GM18502 (cell line): ENCODE data around the gene CDC42EP5.

ENCODE experiments used
- ATAC-seq: cut with Tn5 transposase; IDR thresholded peaks from one replicate; pipeline ENCODE4 v1.9.1; 2021; ENCODE audit warnings: mild to moderate bottlenecking; ENCODE audit not compliant: unreplicated experiment, poor library complexity

Gene CDC42EP5

DNA sequence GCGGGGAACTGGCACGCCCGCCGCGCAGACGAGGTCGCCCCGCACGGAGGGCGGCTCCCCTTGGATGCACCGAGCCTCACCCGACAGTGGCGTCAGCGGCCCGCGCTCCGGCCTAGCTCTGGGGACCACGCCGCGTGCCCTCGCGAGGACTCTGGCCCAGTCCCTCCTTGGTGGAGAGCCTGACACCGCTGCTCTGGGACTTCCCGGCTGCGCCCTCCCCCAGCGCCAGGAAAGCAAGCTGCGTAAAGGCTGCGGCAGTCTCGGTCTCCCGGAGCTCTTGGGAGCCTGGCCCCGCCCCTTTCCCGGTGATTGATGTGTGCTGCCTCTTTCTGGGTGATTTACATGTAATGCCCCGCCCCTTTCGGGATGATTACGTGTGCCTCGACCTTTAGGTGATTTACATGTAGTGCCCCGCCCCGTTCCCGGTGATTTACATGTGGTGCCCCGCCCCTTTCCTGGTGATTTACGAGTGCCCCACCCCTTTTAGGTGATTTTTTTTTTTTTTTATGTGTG lies 9.5 kb downstream of the CDC42EP5 start, which contains the start of gene LENG9:
LENG9 (minus strand) TSS at position 248 of the 513 bp plus-strand sequence. CDS start 252 bp downstream, outside the sequence.
- peak; percentile 60 for ATAC-seq

DNA sequence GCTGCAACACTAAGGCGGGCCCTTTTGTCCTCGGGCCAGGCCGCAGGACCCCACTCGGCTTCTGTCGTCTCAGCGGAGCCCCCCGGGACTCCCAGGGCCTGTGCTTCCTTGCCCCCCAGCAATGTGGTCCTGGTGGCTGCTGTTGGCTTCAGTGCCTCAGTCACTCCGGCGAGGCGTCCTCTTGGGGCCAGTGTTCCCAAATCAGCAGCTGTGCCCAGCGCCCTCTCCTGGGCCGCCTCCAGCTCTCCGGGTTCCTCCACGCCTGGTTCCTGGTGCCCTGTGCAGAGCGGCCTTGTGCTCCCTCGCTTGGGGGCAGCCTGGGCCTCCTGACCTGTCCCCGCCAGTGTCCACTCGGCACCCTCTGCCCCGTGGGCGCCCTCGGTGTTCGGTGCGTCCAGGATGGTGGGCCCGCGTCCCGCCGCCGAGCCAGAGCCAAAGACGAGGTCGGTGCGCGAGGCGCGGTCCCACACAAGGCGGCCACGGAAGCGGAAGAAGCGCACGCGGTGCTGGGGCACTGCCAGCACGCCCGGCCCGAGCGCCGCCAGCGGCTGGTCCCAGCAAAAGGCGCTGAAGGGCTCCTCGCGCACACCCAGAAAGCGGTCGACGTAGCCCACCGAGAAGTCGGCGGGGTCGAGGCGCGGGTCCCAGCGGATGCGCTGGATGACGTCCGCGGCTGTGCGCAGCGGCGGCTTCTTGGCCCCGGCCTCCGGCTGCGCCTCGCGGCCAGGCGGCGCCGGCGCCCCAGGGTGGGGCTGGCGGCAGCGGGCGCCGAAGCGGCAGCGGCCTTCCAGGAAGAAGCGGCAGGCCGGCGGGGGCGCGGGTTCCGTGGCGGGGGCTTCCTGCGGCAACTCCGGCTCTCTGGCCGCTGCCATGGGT lies 10.2 kb downstream of the CDC42EP5 start:
- peak; percentile 13 for ATAC-seq

DNA sequence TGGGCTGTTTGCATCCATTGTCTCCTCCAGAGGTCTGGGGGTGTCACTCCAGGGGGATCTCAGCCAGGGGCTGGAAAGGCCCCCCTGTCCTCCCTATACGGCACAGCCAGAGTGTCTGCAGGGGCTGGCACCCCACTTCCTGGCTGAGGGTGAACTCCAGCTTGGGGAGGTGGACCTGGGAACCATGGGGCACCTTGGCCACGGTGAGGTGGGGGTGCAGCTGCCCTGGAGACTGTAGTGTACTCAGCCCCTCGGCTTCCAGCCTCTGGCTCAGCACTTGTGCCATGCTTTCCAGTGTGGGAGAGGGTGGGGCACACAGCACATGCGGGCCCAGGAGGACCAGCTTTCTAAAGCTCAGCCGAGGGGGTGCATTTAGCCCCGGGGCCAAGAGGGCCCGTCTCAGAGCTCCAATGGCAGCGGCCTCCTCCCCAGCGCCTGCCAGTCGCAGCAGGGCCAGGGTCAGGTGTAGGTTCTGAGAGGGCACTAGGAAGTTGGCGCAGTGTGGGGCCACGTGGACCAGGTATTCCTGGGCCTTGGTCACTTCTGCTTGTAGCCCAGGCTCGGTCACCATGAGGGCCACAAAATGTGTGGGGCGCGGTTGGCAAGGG lies 10.9 kb downstream of the CDC42EP5 start:
- ATAC-seq: no peak

DNA sequence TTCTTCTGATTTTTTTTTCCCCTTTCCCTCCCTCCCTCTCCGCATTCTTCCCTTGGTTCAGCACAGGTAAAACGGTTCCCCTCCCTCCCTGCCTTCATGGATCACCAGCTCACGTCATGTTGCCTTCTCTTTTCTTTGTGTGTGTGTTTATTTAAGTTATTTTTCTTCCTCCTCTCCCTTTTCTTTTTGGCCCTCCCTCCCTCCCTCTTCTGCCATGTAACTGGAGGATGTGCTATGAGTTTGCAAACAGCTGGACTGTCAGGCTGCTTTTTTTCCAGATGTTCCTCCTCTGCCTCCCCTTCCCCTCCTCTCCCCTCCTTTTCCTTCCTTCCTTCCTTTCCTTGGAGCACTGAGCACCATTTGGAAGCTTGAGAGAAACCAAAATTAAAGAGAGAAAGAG lies 11.5 kb downstream of the CDC42EP5 start:
- no peak for ATAC-seq

DNA sequence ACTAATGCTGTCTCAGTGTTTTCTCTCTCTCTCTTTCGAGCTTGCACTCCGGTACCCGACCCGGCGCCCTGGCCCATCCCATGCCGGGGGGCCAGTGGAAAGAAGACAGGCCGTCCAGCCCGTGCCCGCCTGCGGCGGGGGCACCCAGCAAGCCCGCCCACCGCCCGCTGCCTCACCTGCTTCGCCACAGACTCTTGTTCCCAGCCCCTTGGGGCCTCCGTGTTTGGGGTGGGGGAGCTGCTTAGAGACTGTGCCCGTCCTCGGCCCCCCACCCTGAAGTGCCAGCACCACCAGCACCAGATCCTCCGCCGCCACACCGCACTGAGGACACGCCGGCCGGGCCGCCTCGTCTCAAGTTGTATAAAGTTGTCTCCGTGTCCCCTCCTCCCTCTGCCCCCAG lies 11.9 kb downstream of the CDC42EP5 start:
- no peak for ATAC-seq

DNA sequence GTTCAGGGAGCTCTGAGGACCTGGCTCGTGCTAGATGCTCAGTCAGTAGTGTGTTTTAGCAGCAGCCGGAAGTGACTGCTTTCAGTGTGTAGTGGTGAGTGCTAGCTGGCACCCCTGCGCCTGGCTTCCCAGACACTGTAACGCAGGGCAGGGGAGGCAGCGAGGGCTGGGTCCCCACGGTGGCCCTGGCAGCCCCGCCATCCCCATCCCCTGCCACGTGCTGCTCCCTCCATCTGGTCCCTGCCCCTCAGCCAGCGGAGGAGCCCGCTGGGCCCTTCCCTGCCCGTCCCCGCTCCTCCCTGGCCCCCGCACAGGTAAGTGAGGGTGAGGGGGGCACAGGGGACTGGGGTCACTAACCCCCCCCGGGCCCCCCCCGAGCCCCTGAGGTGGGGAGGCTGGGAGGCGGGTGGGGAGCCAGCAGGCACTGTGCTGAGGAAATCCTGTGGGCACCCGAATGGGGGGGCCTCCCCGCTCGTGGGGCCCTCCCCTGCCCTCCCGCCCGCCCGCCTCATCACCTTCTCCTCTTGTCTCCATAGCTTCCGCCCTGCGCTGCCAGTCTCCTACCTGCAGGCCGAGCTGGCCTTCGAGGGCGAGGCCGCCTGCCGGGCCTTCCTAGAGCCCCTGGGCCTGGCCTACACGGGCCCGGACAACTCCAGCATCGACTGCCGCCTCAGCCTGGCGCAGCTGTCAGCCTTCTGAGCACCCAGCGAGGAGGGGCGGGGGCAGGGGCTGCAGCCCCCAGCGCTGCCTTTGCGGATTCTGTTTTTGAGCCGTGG lies 12.7 kb downstream of the CDC42EP5 start:
- no peak for ATAC-seq

DNA sequence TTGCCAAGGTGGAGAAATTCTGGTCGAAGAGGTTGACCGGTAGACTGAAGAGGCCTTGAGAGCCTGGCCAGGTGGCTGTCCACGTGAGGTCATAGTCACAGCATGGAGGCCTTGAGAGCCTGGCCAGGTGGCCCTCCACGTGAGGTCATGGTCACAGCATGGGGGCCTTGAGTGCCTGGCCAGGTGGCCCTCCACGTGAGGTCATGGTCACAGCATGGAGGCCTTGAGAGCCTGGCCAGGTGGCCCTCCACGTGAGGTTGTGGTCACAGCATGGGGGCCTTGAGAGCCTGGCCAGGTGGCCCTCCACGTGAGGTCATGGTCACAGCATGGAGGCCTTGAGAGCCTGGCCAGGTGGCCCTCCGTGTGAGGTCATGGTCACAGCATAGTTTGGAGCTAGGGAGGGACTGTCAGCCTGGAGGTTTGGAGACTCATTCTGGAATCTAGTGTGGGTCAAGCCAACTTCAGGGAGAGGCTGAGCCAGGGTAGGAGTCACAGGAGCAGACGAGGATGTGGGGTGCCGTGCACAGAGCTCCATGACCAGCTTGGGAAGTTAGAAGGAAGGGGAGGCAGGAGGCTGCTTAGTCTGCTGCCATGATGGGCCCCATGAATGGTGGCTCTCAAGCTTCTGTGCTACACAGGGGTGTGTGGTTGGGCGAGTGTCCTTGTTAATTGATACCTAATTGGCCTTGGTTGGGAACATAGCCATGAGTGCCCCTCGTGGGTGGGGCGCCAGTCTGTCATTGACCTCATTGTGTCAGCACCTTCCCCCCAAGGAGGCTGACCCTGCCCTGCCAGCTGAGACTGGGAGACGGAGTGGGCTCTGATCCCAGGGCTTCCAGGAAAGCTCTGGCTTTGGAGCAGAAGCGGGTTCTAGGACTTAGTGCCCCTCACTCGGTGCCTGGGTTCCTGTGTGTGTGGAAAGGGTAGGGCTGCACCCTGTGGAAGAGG lies 13.5 kb downstream of the CDC42EP5 start:
- ATAC-seq: no peak

DNA sequence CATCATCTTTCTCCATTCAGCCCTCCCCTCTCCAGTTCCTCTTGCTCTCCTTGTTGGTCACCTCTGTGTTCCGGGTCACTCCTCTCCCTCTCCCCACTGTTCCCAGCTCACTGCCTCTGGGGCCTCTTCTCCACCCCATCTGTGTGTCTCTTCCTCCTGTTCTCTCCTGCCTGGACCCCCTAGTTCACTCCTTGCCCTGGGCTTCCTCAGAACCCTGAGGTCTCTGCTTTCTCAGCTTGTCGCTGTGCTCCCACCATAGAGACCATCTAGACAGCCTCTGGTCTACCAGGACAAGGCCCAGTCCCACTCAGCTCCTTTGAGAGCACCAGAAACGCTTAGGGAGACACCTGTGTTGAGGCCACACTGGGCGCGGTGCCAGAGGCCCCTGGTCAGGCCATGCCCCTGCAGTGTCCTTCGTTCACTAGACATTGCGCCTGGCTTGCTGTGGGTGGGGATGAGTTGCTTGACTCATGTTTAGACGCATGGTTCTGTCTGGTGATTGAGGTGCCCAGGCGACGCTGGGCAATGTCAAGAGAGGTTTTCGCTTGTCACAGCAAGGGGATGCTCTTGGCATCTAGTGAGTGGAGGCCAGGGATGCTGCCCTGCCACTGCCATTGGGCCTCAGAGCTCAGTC lies 14.3 kb downstream of the CDC42EP5 start:
- ATAC-seq: no peak

- no peak for ATAC-seq
Measured at GRCh38 chr19:54457773-54458647, 15.1 kb downstream of the CDC42EP5 start.

GRCh38 chr19:54456423-54457373 lies 16.4 kb downstream of the CDC42EP5 start:
- ATAC-seq: no peak

DNA sequence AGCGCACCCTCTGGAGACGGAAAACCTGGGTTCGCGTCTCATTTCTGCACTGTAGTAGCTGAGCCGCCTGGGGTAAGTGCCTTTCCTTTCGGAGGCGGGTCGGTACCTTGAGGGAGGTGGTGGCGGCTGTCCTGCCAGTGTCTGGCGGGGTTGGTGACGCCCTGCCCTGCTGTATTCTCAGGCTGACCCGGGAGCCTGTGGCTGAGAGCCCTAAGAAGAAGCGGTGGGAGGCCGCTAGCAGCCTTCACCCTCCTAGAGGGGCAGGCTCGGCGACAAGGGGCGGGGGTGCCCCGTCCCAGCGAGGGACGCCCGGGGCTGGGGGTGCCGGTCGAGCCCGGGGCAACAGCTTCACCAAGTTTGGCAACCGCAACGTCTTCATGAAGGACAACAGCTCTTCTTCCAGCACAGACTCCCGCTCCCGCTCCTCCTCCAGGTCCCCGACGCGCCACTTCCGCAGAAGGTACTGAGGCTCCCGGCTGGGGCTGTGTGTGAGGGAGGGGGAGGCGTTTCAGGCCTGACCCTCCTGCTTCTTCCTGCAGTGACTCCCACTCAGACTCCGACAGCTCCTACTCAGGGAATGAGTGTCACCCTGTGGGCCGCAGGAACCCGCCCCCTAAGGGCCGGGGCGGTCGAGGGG lies 17.2 kb downstream of the CDC42EP5 start:
- ATAC-seq: no peak

DNA sequence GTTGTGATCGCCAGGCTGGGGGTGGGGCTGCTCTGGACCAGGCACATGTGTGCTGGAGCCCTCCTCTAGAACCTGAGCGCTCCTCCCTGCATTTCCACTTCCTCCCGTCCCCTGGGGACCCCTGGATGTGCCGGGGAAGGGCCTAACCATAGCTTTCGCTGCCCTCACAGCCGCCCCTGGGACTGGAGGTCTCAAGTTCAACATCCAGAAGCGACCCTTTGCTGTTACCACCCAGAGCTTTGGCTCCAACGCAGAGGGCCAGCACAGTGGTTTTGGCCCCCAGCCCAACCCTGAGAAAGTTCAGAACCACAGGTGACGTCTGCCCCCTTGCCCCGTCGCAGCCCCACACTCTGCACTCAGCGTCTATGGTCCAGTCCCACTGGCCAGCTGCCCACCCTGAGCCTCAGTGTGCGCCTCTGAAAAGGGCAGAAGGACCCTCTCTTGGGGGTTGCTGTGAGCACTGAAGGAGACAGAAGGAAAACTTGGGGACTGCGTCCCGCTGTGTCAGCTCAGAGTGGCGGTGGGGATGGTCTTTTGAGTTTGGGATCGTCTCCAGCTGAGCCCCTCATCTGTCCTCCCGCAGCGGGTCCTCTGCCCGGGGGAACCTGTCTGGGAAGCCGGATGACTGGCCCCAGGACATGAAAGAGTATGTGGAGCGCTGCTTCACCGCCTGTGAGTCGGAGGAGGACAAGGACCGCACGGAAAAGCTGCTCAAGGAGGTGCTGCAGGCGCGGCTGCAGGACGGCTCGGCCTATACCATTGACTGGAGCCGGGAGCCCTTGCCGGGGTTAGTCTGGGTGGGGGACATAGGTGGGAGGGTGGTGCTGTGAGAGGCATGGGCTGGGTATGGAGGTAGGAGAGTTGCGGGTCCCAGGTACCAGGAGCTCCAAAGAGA lies 18.1 kb downstream of the CDC42EP5 start:
- no peak for ATAC-seq

DNA sequence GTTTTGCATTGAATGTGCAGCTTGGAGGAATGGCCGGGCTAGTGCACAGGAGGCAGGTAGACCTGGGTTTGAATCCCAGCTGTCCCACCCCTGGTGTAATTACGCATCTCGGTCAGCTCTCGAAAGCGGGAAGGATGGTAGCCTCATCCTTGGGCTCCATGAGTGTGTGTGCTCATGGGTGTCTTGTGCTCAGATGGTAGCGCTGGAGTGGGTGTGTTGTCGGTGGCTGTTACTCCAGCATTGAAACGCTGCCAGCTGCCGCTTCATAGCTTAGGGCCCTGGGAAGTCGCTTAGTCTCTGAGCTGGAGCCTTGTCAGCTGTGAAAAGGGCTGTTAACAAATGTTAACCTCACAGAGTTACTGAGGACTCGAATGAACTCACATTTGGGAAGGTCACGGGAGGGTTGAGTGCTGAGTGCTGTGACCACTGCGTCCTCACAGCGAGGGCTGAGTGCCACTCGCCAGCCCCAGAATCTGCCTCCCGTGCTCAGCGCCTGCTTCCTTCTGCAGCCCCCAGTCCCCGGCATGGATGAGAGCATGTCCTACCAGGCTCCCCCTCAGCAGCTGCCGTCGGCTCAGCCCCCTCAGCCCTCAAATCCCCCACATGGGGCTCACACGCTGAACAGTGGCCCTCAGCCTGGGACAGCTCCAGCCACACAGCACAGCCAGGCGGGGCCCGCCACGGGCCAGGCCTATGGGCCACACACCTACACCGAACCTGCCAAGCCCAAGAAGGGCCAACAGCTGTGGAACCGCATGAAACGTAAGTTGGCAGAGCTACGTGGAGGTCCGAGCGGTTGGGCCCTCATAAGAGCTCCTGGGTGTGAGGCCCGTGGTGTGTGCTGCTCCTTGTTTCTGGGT lies 18.9 kb downstream of the CDC42EP5 start:
- ATAC-seq: no peak

- ATAC-seq: no peak
Measured at GRCh38 chr19:54452626-54453025, 20.5 kb downstream of the CDC42EP5 start.

GRCh38 chr19:54451997-54452396 lies 21.1 kb downstream of the CDC42EP5 start:
- ATAC-seq: no peak
